H9 (cell line): ENCODE data around the gene SPAG7. TPM values are rescaled to one million over a fixed set of nuclear protein-coding genes. Genes with fewer than 3 reads are reported as not detected.
A peak's percentile ranks its signal among the peaks of the same experiment; 100 is the strongest.

Experiments
- DNase-seq: peaks from one replicate; pipeline ENCODE4 v3.0.0-alpha.2; 2017
- H2AFZ ChIP-seq: one replicate; pipeline ENCODE4 v1.6.1; 2013; ENCODE audit warnings: mild to moderate bottlenecking, low read length, control low read depth, moderate library complexity
- H2AK5ac ChIP-seq: 2 replicates; pipeline ENCODE4 v1.6.1; 2013; ENCODE audit warnings: low read length, control low read depth, mixed read lengths; ENCODE audit not compliant: insufficient read length
- H2BK120ac ChIP-seq: one replicate; pipeline ENCODE4 v1.6.1; 2013; ENCODE audit warnings: low read depth, mild to moderate bottlenecking, low read length, control low read depth, inconsistent platforms; ENCODE audit not compliant: poor library complexity, severe bottlenecking
- H2BK12ac ChIP-seq: 2 replicates; pipeline ENCODE4 v1.6.1; 2013; ENCODE audit warnings: low read length, control low read depth, mixed read lengths, low read depth; ENCODE audit not compliant: insufficient read length
- H2BK15ac ChIP-seq: 2 replicates; pipeline ENCODE4 v1.6.1; 2013; ENCODE audit warnings: low read depth, low read length, control low read depth
- H2BK20ac ChIP-seq: one replicate; pipeline ENCODE4 v1.6.1; 2013; ENCODE audit warnings: low read depth, mild to moderate bottlenecking, low read length, control low read depth, inconsistent platforms; ENCODE audit not compliant: poor library complexity, severe bottlenecking
- H2BK5ac ChIP-seq: 2 replicates; pipeline ENCODE4 v1.6.1; 2013; ENCODE audit warnings: low read length, control low read depth, mixed read lengths; ENCODE audit not compliant: insufficient read length
- H3K14ac ChIP-seq: 2 replicates; pipeline ENCODE4 v1.6.1; 2013; ENCODE audit warnings: low read length, control low read depth; ENCODE audit not compliant: insufficient read depth
- H3K18ac ChIP-seq: 2 replicates; pipeline ENCODE4 v1.6.1; 2013; ENCODE audit warnings: low read depth, mild to moderate bottlenecking, mixed read lengths, low read length, control low read depth; ENCODE audit not compliant: insufficient read length
- H3K23ac ChIP-seq: 2 replicates; pipeline ENCODE4 v1.6.1; 2013; ENCODE audit warnings: low read length, control low read depth, mixed read lengths, low read depth; ENCODE audit not compliant: insufficient read length
- H3K23me2 ChIP-seq: 2 replicates; pipeline ENCODE4 v1.6.1; 2013; ENCODE audit warnings: low read depth, mild to moderate bottlenecking, mixed read lengths, low read length, control low read depth; ENCODE audit not compliant: insufficient read length, poor library complexity, severe bottlenecking
- H3K27ac ChIP-seq: 2 replicates; pipeline ENCODE4 v1.5.1; 2013; ENCODE audit warnings: low read length, control low read depth, mixed read lengths, low read depth; ENCODE audit not compliant: insufficient read length
- H3K27me3 ChIP-seq: 2 replicates; pipeline ENCODE4 v1.6.1; 2013; ENCODE audit warnings: low read length, control low read depth, inconsistent platforms; ENCODE audit not compliant: insufficient read depth
- H3K4ac ChIP-seq: 2 replicates; pipeline ENCODE4 v1.6.1; 2013; ENCODE audit warnings: low read depth, mild to moderate bottlenecking, control low read depth, inconsistent platforms, low read length, moderate library complexity
- H3K4me1 ChIP-seq: 2 replicates; pipeline ENCODE4 v1.6.1; 2013; ENCODE audit warnings: low read length, control low read depth, inconsistent platforms; ENCODE audit not compliant: insufficient read depth
- H3K4me2 ChIP-seq: 2 replicates; pipeline ENCODE4 v1.6.1; 2013; ENCODE audit warnings: low read length, control low read depth, mixed read lengths; ENCODE audit not compliant: insufficient read length, insufficient read depth
- H3K56ac ChIP-seq: 2 replicates; pipeline ENCODE4 v1.6.1; 2013; ENCODE audit warnings: low read depth, mild to moderate bottlenecking, mixed read lengths, low read length, control low read depth; ENCODE audit not compliant: insufficient read length
- H3K79me1 ChIP-seq: 2 replicates; pipeline ENCODE4 v1.6.1; 2013; ENCODE audit warnings: low read depth, mild to moderate bottlenecking, moderate library complexity, low read length, control low read depth, inconsistent platforms; ENCODE audit not compliant: insufficient read depth, poor library complexity, severe bottlenecking
- H3K79me2 ChIP-seq: 2 replicates; pipeline ENCODE4 v1.6.1; 2013; ENCODE audit warnings: low read length, control low read depth, inconsistent platforms; ENCODE audit not compliant: insufficient read depth
- H3K9ac ChIP-seq: 2 replicates; pipeline ENCODE4 v1.6.1; 2013; ENCODE audit warnings: low read length, control low read depth, mixed read lengths; ENCODE audit not compliant: insufficient read length; ENCODE audit errors: extremely low read depth
- H3K9me3 ChIP-seq: one replicate; pipeline ENCODE4 v1.6.1; 2013; ENCODE audit warnings: low read depth, low read length, inconsistent platforms; ENCODE audit not compliant: control insufficient read depth
- H3T11ph ChIP-seq: one replicate; pipeline ENCODE4 v1.6.1; 2013; ENCODE audit warnings: mild to moderate bottlenecking, low read length, control low read depth, inconsistent platforms
- H4K20me1 ChIP-seq: one replicate; pipeline ENCODE4 v1.6.1; 2013; ENCODE audit not compliant: control insufficient read depth, insufficient read length, insufficient read depth
- H4K5ac ChIP-seq: 2 replicates; pipeline ENCODE4 v1.6.1; 2013; ENCODE audit warnings: low read depth, mild to moderate bottlenecking, mixed read lengths, low read length, control low read depth; ENCODE audit not compliant: insufficient read length
- H4K8ac ChIP-seq: replicated peaks from 2 replicates; pipeline ENCODE4 v1.6.1; 2013; ENCODE audit warnings: low read length, control low read depth, mixed read lengths, low read depth; ENCODE audit not compliant: insufficient read length
- H4K91ac ChIP-seq: 2 replicates; pipeline ENCODE4 v1.6.1; 2013; ENCODE audit warnings: low read depth, mild to moderate bottlenecking, moderate library complexity, mixed read lengths, low read length, control low read depth; ENCODE audit not compliant: insufficient read length
- H3K27ac Mint-ChIP-seq, 3 experiments: 2 replicates in 2 of 3; 3 replicates in 1 of 3; pipeline ENCODE4 v1.8.0; 2020 to 2021; ENCODE audit warnings: mixed read lengths in 3 of 3, mild to moderate bottlenecking in 1 of 3, moderate library complexity in 1 of 3
- H3K27me3 Mint-ChIP-seq: 2 replicates; pipeline ENCODE4 v1.8.0; 2021; ENCODE audit warnings: low read depth, mild to moderate bottlenecking, moderate library complexity, mixed read lengths
- H3K36me3 Mint-ChIP-seq, 3 experiments: 2 replicates in 2 of 3; 3 replicates in 1 of 3; pipeline ENCODE4 v1.8.0; 2020 to 2021; ENCODE audit warnings: low read depth in 3 of 3, mixed read lengths in 3 of 3; ENCODE audit not compliant: insufficient read depth in 1 of 3
- H3K4me1 Mint-ChIP-seq, 2 experiments: 2 replicates each; pipeline ENCODE4 v1.8.0; 2020; ENCODE audit warnings: mixed read lengths in 2 of 2
- H3K4me3 Mint-ChIP-seq, 2 experiments: 2 replicates in 1 of 2; 3 replicates in 1 of 2; pipeline ENCODE4 v1.8.0; 2020 to 2021; ENCODE audit warnings: mild to moderate bottlenecking in 2 of 2, mixed read lengths in 2 of 2, moderate library complexity in 1 of 2
- H3K9me3 Mint-ChIP-seq, 2 experiments: 2 replicates in 1 of 2; 3 replicates in 1 of 2; pipeline ENCODE4 v1.8.0; 2020; ENCODE audit warnings: mild to moderate bottlenecking in 2 of 2, mixed read lengths in 2 of 2, moderate library complexity in 1 of 2
- WGBS: extraction: QIAGEN DNeasy Blood & Tissue Kit; methylation state at CpG from one replicate; pipeline ENCODE4 v1.1.7; 2013; ENCODE audit warnings: missing lambda C conversion rate, low lambda C conversion rate, mixed read lengths; ENCODE audit not compliant: insufficient read length; ENCODE audit errors: extremely low coverage; 5-methylcytosine and 5-hydroxymethylcytosine counted together
- total RNA-seq: library from RNA; stranded (reverse); gene quantifications from 2 replicates; pipeline ENCODE4 v1.2.1, GENCODE V29; 2021
- TF ChIP-seq, protein P1 (sequence below): fragments of 200-600 bp; sonication (generic); conservative IDR thresholded peaks from 3 replicates; pipeline ENCODE4 v1.8.0; 2021; ENCODE audit warnings: antibody characterized with exemption, mild to moderate bottlenecking

The SPAG7 gene
- total RNA-seq, 1 experiment from 2014 or later = 102 TPM

DNA sequence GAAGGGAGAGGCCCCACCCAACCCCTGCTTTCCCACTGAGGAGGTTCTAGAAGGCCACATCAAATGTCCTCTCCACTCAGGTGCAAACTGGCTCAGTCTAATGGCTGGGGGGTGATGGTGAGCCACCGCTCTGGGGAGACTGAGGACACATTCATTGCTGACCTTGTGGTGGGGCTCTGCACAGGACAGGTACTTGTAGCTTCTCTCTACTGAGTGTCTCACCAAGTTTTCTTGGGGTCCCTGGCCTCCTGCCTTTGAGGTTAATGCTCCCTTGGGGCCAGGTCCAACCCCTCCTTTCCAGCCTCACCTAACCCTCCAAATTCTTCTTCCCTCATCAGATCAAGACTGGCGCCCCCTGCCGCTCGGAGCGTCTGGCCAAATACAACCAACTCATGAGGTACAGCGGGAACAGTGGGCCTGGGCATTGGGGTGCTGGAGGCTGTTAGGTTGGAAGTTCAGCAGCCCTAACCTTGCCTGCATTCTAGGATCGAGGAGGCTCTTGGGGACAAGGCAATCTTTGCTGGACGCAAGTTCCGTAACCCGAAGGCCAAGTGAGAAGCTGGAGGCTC, 11.0 kb downstream of the SPAG7 start:
- Histone ChIP-seq H2BK20ac (no peak overlapping the region), H3K79me2 (no peaks in the 10 kb centered on the region; the same call in 1 of the 2 replicates), H2BK15ac (no peak overlapping the region), H4K5ac (no peak overlapping the region), H3K56ac (no peak overlapping the region), H3K23me2 (no peaks in the 10 kb centered on the region), H3K4me2 (no peak overlapping the region), H4K91ac (no peak overlapping the region), H2BK5ac (no peak overlapping the region), H3K27ac (no peak overlapping the region), H2BK120ac (no peak overlapping the region), H4K20me1 (no peaks in the 10 kb centered on the region), H2AK5ac (no peak overlapping the region), H3K18ac (no peak overlapping the region), H3K27me3 (no peaks in the 10 kb centered on the region), H3K4me1 (peaks cover 3% of the 10 kb centered on the region; the same call in 1 of the 2 replicates), H3K4ac (no peak overlapping the region), H3K14ac (no peak overlapping the region), H3K23ac (no peak overlapping the region), H3K79me1 (no peaks in the 10 kb centered on the region), H2BK12ac (no peak overlapping the region), H3K9me3 (no peaks in the 10 kb centered on the region), H3K9ac (no peak overlapping the region), H3T11ph (no peak overlapping the region), H4K8ac (no peak overlapping the region), H2AFZ (no peak overlapping the region)
- Mint-ChIP-seq H3K9me3 (no peaks in the 10 kb centered on the region), H3K4me3 (no peak overlapping the region), H3K27me3 (no peaks in the 10 kb centered on the region; the same call in 1 of the 2 replicates), H3K4me1 (peaks cover 28 to 29% of the 10 kb centered on the region in 2 experiments), H3K36me3 (peaks cover 9 to 28% (median 22%) of the 10 kb centered on the region in 3 experiments; a peak in 6 of 7 replicates), H3K27ac (no peak overlapping the region)
- no CpG with 5 or more reads among the region's 10 CpGs for WGBS
- peak; percentile 86 for DNase-seq
- TF ChIP-seq, protein P1, sequence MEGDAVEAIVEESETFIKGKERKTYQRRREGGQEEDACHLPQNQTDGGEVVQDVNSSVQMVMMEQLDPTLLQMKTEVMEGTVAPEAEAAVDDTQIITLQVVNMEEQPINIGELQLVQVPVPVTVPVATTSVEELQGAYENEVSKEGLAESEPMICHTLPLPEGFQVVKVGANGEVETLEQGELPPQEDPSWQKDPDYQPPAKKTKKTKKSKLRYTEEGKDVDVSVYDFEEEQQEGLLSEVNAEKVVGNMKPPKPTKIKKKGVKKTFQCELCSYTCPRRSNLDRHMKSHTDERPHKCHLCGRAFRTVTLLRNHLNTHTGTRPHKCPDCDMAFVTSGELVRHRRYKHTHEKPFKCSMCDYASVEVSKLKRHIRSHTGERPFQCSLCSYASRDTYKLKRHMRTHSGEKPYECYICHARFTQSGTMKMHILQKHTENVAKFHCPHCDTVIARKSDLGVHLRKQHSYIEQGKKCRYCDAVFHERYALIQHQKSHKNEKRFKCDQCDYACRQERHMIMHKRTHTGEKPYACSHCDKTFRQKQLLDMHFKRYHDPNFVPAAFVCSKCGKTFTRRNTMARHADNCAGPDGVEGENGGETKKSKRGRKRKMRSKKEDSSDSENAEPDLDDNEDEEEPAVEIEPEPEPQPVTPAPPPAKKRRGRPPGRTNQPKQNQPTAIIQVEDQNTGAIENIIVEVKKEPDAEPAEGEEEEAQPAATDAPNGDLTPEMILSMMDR = peak; percentile 71
